H9 (cell line): ENCODE data around the gene COL4A2. TPM values are rescaled to one million over a fixed set of nuclear protein-coding genes. Genes with fewer than 3 reads are reported as not detected.
"Not testable (repeated sequence)": the region's sequence is repeated elsewhere in the genome, so short reads cannot be mapped to it uniquely, and the experiment has no call there.

ENCODE experiments used
- DNase-seq: peaks from one replicate; pipeline ENCODE4 v3.0.0-alpha.2; 2017
- H2AFZ ChIP-seq: one replicate; pipeline ENCODE4 v1.6.1; 2013; ENCODE audit warnings: mild to moderate bottlenecking, low read length, control low read depth, moderate library complexity
- H2AK5ac ChIP-seq: 2 replicates; pipeline ENCODE4 v1.6.1; 2013; ENCODE audit warnings: low read length, control low read depth, mixed read lengths; ENCODE audit not compliant: insufficient read length
- H2BK120ac ChIP-seq: one replicate; pipeline ENCODE4 v1.6.1; 2013; ENCODE audit warnings: low read depth, mild to moderate bottlenecking, low read length, control low read depth, inconsistent platforms; ENCODE audit not compliant: poor library complexity, severe bottlenecking
- H2BK12ac ChIP-seq: 2 replicates; pipeline ENCODE4 v1.6.1; 2013; ENCODE audit warnings: low read length, control low read depth, mixed read lengths, low read depth; ENCODE audit not compliant: insufficient read length
- H2BK15ac ChIP-seq: 2 replicates; pipeline ENCODE4 v1.6.1; 2013; ENCODE audit warnings: low read depth, low read length, control low read depth
- H2BK20ac ChIP-seq: one replicate; pipeline ENCODE4 v1.6.1; 2013; ENCODE audit warnings: low read depth, mild to moderate bottlenecking, low read length, control low read depth, inconsistent platforms; ENCODE audit not compliant: poor library complexity, severe bottlenecking
- H2BK5ac ChIP-seq: 2 replicates; pipeline ENCODE4 v1.6.1; 2013; ENCODE audit warnings: low read length, control low read depth, mixed read lengths; ENCODE audit not compliant: insufficient read length
- H3K14ac ChIP-seq: 2 replicates; pipeline ENCODE4 v1.6.1; 2013; ENCODE audit warnings: low read length, control low read depth; ENCODE audit not compliant: insufficient read depth
- H3K18ac ChIP-seq: 2 replicates; pipeline ENCODE4 v1.6.1; 2013; ENCODE audit warnings: low read depth, mild to moderate bottlenecking, mixed read lengths, low read length, control low read depth; ENCODE audit not compliant: insufficient read length
- H3K23ac ChIP-seq: 2 replicates; pipeline ENCODE4 v1.6.1; 2013; ENCODE audit warnings: low read length, control low read depth, mixed read lengths, low read depth; ENCODE audit not compliant: insufficient read length
- H3K23me2 ChIP-seq: 2 replicates; pipeline ENCODE4 v1.6.1; 2013; ENCODE audit warnings: low read depth, mild to moderate bottlenecking, mixed read lengths, low read length, control low read depth; ENCODE audit not compliant: insufficient read length, poor library complexity, severe bottlenecking
- H3K27ac ChIP-seq: 2 replicates; pipeline ENCODE4 v1.5.1; 2013; ENCODE audit warnings: low read length, control low read depth, mixed read lengths, low read depth; ENCODE audit not compliant: insufficient read length
- H3K27me3 ChIP-seq: 2 replicates; pipeline ENCODE4 v1.6.1; 2013; ENCODE audit warnings: low read length, control low read depth, inconsistent platforms; ENCODE audit not compliant: insufficient read depth
- H3K4ac ChIP-seq: 2 replicates; pipeline ENCODE4 v1.6.1; 2013; ENCODE audit warnings: low read depth, mild to moderate bottlenecking, control low read depth, inconsistent platforms, low read length, moderate library complexity
- H3K4me1 ChIP-seq: 2 replicates; pipeline ENCODE4 v1.6.1; 2013; ENCODE audit warnings: low read length, control low read depth, inconsistent platforms; ENCODE audit not compliant: insufficient read depth
- H3K4me2 ChIP-seq: 2 replicates; pipeline ENCODE4 v1.6.1; 2013; ENCODE audit warnings: low read length, control low read depth, mixed read lengths; ENCODE audit not compliant: insufficient read length, insufficient read depth
- H3K56ac ChIP-seq: 2 replicates; pipeline ENCODE4 v1.6.1; 2013; ENCODE audit warnings: low read depth, mild to moderate bottlenecking, mixed read lengths, low read length, control low read depth; ENCODE audit not compliant: insufficient read length
- H3K79me1 ChIP-seq: 2 replicates; pipeline ENCODE4 v1.6.1; 2013; ENCODE audit warnings: low read depth, mild to moderate bottlenecking, moderate library complexity, low read length, control low read depth, inconsistent platforms; ENCODE audit not compliant: insufficient read depth, poor library complexity, severe bottlenecking
- H3K79me2 ChIP-seq: 2 replicates; pipeline ENCODE4 v1.6.1; 2013; ENCODE audit warnings: low read length, control low read depth, inconsistent platforms; ENCODE audit not compliant: insufficient read depth
- H3K9ac ChIP-seq: 2 replicates; pipeline ENCODE4 v1.6.1; 2013; ENCODE audit warnings: low read length, control low read depth, mixed read lengths; ENCODE audit not compliant: insufficient read length; ENCODE audit errors: extremely low read depth
- H3K9me3 ChIP-seq: one replicate; pipeline ENCODE4 v1.6.1; 2013; ENCODE audit warnings: low read depth, low read length, inconsistent platforms; ENCODE audit not compliant: control insufficient read depth
- H3T11ph ChIP-seq: one replicate; pipeline ENCODE4 v1.6.1; 2013; ENCODE audit warnings: mild to moderate bottlenecking, low read length, control low read depth, inconsistent platforms
- H4K20me1 ChIP-seq: one replicate; pipeline ENCODE4 v1.6.1; 2013; ENCODE audit not compliant: control insufficient read depth, insufficient read length, insufficient read depth
- H4K5ac ChIP-seq: 2 replicates; pipeline ENCODE4 v1.6.1; 2013; ENCODE audit warnings: low read depth, mild to moderate bottlenecking, mixed read lengths, low read length, control low read depth; ENCODE audit not compliant: insufficient read length
- H4K8ac ChIP-seq: replicated peaks from 2 replicates; pipeline ENCODE4 v1.6.1; 2013; ENCODE audit warnings: low read length, control low read depth, mixed read lengths, low read depth; ENCODE audit not compliant: insufficient read length
- H4K91ac ChIP-seq: 2 replicates; pipeline ENCODE4 v1.6.1; 2013; ENCODE audit warnings: low read depth, mild to moderate bottlenecking, moderate library complexity, mixed read lengths, low read length, control low read depth; ENCODE audit not compliant: insufficient read length
- H3K27ac Mint-ChIP-seq, 3 experiments: 2 replicates in 2 of 3; 3 replicates in 1 of 3; pipeline ENCODE4 v1.8.0; 2020 to 2021; ENCODE audit warnings: mixed read lengths in 3 of 3, mild to moderate bottlenecking in 1 of 3, moderate library complexity in 1 of 3
- H3K27me3 Mint-ChIP-seq: 2 replicates; pipeline ENCODE4 v1.8.0; 2021; ENCODE audit warnings: low read depth, mild to moderate bottlenecking, moderate library complexity, mixed read lengths
- H3K36me3 Mint-ChIP-seq, 3 experiments: 2 replicates in 2 of 3; 3 replicates in 1 of 3; pipeline ENCODE4 v1.8.0; 2020 to 2021; ENCODE audit warnings: low read depth in 3 of 3, mixed read lengths in 3 of 3; ENCODE audit not compliant: insufficient read depth in 1 of 3
- H3K4me1 Mint-ChIP-seq, 2 experiments: 2 replicates each; pipeline ENCODE4 v1.8.0; 2020; ENCODE audit warnings: mixed read lengths in 2 of 2
- H3K4me3 Mint-ChIP-seq, 2 experiments: 2 replicates in 1 of 2; 3 replicates in 1 of 2; pipeline ENCODE4 v1.8.0; 2020 to 2021; ENCODE audit warnings: mild to moderate bottlenecking in 2 of 2, mixed read lengths in 2 of 2, moderate library complexity in 1 of 2
- H3K9me3 Mint-ChIP-seq, 2 experiments: 2 replicates in 1 of 2; 3 replicates in 1 of 2; pipeline ENCODE4 v1.8.0; 2020; ENCODE audit warnings: mild to moderate bottlenecking in 2 of 2, mixed read lengths in 2 of 2, moderate library complexity in 1 of 2
- WGBS: extraction: QIAGEN DNeasy Blood & Tissue Kit; methylation state at CpG from one replicate; pipeline ENCODE4 v1.1.7; 2013; ENCODE audit warnings: missing lambda C conversion rate, low lambda C conversion rate, mixed read lengths; ENCODE audit not compliant: insufficient read length; ENCODE audit errors: extremely low coverage; 5-methylcytosine and 5-hydroxymethylcytosine counted together
- total RNA-seq: library from RNA; stranded (reverse); gene quantifications from 2 replicates; pipeline ENCODE4 v1.2.1, GENCODE V29; 2021
- TF ChIP-seq, protein P1 (sequence below): fragments of 200-600 bp; sonication (generic); conservative IDR thresholded peaks from 3 replicates; pipeline ENCODE4 v1.8.0; 2021; ENCODE audit warnings: antibody characterized with exemption, mild to moderate bottlenecking

COL4A2 gene
- total RNA-seq, 1 experiment from 2014 or later = 76.5 TPM

DNA sequence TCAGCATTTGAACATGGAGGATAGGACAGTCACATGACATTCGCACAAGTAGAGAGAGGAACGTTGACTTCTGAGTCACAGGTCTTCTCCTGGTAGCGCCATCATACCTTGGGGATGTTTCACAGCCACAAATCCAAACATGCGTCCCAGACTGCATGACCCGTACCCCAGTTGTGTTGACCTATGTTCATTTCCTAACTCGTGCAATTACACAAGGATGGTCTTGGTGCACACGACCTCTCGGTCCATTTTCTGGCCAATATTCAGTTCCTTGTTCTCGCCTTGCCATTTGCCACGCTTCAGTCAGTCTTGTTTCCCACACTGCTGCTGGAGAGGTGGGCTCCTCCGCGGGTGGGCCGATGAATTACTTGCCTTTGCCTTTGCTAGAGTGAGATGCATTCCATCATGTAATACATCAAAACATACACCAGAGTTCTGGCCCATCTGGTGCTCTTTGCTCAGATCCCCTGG is 87.3 kb downstream of the COL4A2 start:
- H2BK5ac ChIP-seq = no peak overlapping the region
- H3K36me3 Mint-ChIP-seq = peaks cover 9 to 15% (median 11%) of the 10 kb centered on the region in 3 experiments
- no peaks in the 10 kb centered on the region for H3K9me3 ChIP-seq
- H3K4ac ChIP-seq = no peak overlapping the region
- H2AK5ac ChIP-seq = no peak overlapping the region
- H3K27ac ChIP-seq = no peak overlapping the region
- H4K20me1 ChIP-seq = no peaks in the 10 kb centered on the region
- no peak overlapping the region for H3K9ac ChIP-seq
- H2AFZ ChIP-seq = no peak overlapping the region
- H3K18ac ChIP-seq = no peak overlapping the region
- no peaks in the 10 kb centered on the region for H3K23me2 ChIP-seq
- H3K14ac ChIP-seq = no peak overlapping the region
- H4K5ac ChIP-seq = no peak overlapping the region
- no peaks in the 10 kb centered on the region for H3K79me2 ChIP-seq
- H3K9me3 Mint-ChIP-seq = peaks cover 2 to 7% of the 10 kb centered on the region in 2 experiments; a peak in 3 of 5 replicates
- H2BK20ac ChIP-seq = no peak overlapping the region
- H3K4me2 ChIP-seq = no peak overlapping the region
- H2BK12ac ChIP-seq = no peak overlapping the region
- H3K23ac ChIP-seq = no peak overlapping the region
- no peaks in the 10 kb centered on the region for H3K79me1 ChIP-seq
- no peak overlapping the region for H2BK15ac ChIP-seq
- no peak for DNase-seq
- H4K8ac ChIP-seq = no peak overlapping the region
- no peak overlapping the region for H3K4me3 Mint-ChIP-seq
- peaks cover 16 to 19% of the 10 kb centered on the region in 2 experiments for H3K4me1 Mint-ChIP-seq
- no peak overlapping the region for H3T11ph ChIP-seq
- no peaks in the 10 kb centered on the region for H3K27me3 ChIP-seq
- no CpG with 5 or more reads among the region's 13 CpGs for WGBS
- TF ChIP-seq, protein P1, sequence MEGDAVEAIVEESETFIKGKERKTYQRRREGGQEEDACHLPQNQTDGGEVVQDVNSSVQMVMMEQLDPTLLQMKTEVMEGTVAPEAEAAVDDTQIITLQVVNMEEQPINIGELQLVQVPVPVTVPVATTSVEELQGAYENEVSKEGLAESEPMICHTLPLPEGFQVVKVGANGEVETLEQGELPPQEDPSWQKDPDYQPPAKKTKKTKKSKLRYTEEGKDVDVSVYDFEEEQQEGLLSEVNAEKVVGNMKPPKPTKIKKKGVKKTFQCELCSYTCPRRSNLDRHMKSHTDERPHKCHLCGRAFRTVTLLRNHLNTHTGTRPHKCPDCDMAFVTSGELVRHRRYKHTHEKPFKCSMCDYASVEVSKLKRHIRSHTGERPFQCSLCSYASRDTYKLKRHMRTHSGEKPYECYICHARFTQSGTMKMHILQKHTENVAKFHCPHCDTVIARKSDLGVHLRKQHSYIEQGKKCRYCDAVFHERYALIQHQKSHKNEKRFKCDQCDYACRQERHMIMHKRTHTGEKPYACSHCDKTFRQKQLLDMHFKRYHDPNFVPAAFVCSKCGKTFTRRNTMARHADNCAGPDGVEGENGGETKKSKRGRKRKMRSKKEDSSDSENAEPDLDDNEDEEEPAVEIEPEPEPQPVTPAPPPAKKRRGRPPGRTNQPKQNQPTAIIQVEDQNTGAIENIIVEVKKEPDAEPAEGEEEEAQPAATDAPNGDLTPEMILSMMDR = no peak
- H3K4me1 ChIP-seq = no peaks in the 10 kb centered on the region; the same call in 1 of the 2 replicates
- H4K91ac ChIP-seq = no peak overlapping the region
- no peak overlapping the region for H3K27ac Mint-ChIP-seq
- no peaks in the 10 kb centered on the region for H3K27me3 Mint-ChIP-seq
- H3K56ac ChIP-seq = no peak overlapping the region
- no peak overlapping the region for H2BK120ac ChIP-seq

DNA sequence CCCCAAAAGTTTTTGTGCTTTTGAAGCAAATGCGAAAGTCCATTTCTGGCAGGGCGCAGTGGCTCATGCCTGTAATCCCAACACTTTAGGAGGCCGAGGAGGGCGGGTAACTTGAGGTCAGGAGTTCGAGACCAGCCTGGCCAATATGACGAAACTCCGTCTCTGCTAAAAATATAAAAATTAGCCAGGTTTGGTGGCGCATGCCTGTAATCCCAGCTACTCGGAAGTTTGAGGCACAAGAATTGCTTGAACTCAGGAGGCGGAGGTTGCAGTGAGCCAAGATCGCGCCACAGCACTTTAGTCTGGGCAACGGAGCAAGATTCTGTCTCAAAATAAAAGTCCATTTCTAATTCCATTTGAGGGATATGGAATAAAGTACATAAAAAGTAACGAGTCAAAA is 88.5 kb downstream of the COL4A2 start:
- not testable (repeated sequence) for H3K23me2 ChIP-seq, H4K20me1 ChIP-seq, H3T11ph ChIP-seq, H3K27me3 ChIP-seq, H3K14ac ChIP-seq, H3K4me1 ChIP-seq, H3K9me3 Mint-ChIP-seq, H2BK12ac ChIP-seq, H3K23ac ChIP-seq, H3K4me2 ChIP-seq, H2BK5ac ChIP-seq, DNase-seq, H3K56ac ChIP-seq, H2BK120ac ChIP-seq, H3K27ac ChIP-seq, H2BK15ac ChIP-seq, H3K79me1 ChIP-seq, H3K27ac Mint-ChIP-seq, H2AK5ac ChIP-seq, H4K8ac ChIP-seq, H4K5ac ChIP-seq, H3K4me3 Mint-ChIP-seq, H3K79me2 ChIP-seq, H3K36me3 Mint-ChIP-seq, H4K91ac ChIP-seq, H3K9me3 ChIP-seq, H3K4ac ChIP-seq, H3K9ac ChIP-seq, H3K27me3 Mint-ChIP-seq, H2AFZ ChIP-seq, H3K18ac ChIP-seq, H2BK20ac ChIP-seq
- H3K4me1 Mint-ChIP-seq = peaks cover 16 to 19% of the 10 kb centered on the region in 2 experiments
- no CpG with 5 or more reads among the region's 14 CpGs for WGBS
